Measurements from ENCODE around the gene NUDT14.

Gene NUDT14

GRCh38 chr14:105138551-105139111 lies 42.5 kb downstream of the NUDT14 start:
- Mint-ChIP-seq H3K27me3 (no peaks in the 10 kb centered on the region), H3K27ac (no peak overlapping the region), H3K4me3 (no peak overlapping the region), H3K4me1 (no peaks in the 10 kb centered on the region), H3K36me3 (ENCODE audit: low read depth) (no peaks in the 10 kb centered on the region), H3K9me3 (peaks cover 4% of the 10 kb centered on the region)
- ATAC-seq: no peak
- DNase-seq: no peak

- Mint-ChIP-seq H3K4me1 (no peaks in the 10 kb centered on the region), H3K4me3 (no peak overlapping the region), H3K27ac (no peak overlapping the region), H3K9me3 (peaks cover 8% of the 10 kb centered on the region), H3K27me3 (peaks cover 3% of the 10 kb centered on the region), H3K36me3 (ENCODE audit: low read depth) (no peaks in the 10 kb centered on the region)
- ATAC-seq (no peak), DNase-seq (no peak)
Observed at GRCh38 chr14:105138021-105138541, 43.0 kb downstream of the NUDT14 start.

- ATAC-seq: no peak
- Mint-ChIP-seq H3K36me3 (ENCODE audit: low read depth) (no peaks in the 10 kb centered on the region), H3K4me1 (no peaks in the 10 kb centered on the region), H3K4me3 (no peak overlapping the region), H3K9me3 (peaks cover 12% of the 10 kb centered on the region), H3K27me3 (peaks cover 3% of the 10 kb centered on the region), H3K27ac (no peak overlapping the region)
- DNase-seq: no peak
Observed at GRCh38 chr14:105137481-105138020, 43.6 kb downstream of the NUDT14 start.

- Mint-ChIP-seq H3K4me1 (no peaks in the 10 kb centered on the region), H3K27ac (no peak overlapping the region), H3K36me3 (ENCODE audit: low read depth) (no peaks in the 10 kb centered on the region), H3K9me3 (peaks cover 12% of the 10 kb centered on the region), H3K27me3 (peaks cover 3% of the 10 kb centered on the region), H3K4me3 (no peak overlapping the region)
- ATAC-seq (no peak), DNase-seq (no peak)
Observed at GRCh38 chr14:105136401-105137322, 44.5 kb downstream of the NUDT14 start.

- ATAC-seq (no peak), DNase-seq (no peak)
- H3K27me3 Mint-ChIP-seq: peaks cover 3% of the 10 kb centered on the region
- H3K4me1 Mint-ChIP-seq: no peaks in the 10 kb centered on the region
- no peak overlapping the region for H3K4me3 Mint-ChIP-seq
- H3K36me3 Mint-ChIP-seq (ENCODE audit: low read depth): no peaks in the 10 kb centered on the region
- H3K9me3 Mint-ChIP-seq: peaks cover 12% of the 10 kb centered on the region
- no peak overlapping the region for H3K27ac Mint-ChIP-seq
Observed at GRCh38 chr14:105135700-105136395, 45.3 kb downstream of the NUDT14 start.

- H3K4me1 Mint-ChIP-seq: no peaks in the 10 kb centered on the region
- no peaks in the 10 kb centered on the region for H3K36me3 Mint-ChIP-seq (ENCODE audit: low read depth)
- DNase-seq: no peak
- no peak for ATAC-seq
- peaks cover 8% of the 10 kb centered on the region for H3K9me3 Mint-ChIP-seq
- H3K27me3 Mint-ChIP-seq: peaks cover 8% of the 10 kb centered on the region
- H3K4me3 Mint-ChIP-seq: no peak overlapping the region
- no peak overlapping the region for H3K27ac Mint-ChIP-seq
Observed at GRCh38 chr14:105132921-105133654, 48.0 kb downstream of the NUDT14 start.

GRCh38 chr14:105131241-105131640 lies 49.9 kb downstream of the NUDT14 start:
- peaks cover 8% of the 10 kb centered on the region for H3K9me3 Mint-ChIP-seq
- no peak overlapping the region for H3K4me3 Mint-ChIP-seq
- no peaks in the 10 kb centered on the region for H3K4me1 Mint-ChIP-seq
- DNase-seq (no peak), ATAC-seq (no peak)
- H3K27ac Mint-ChIP-seq: no peak overlapping the region
- H3K36me3 Mint-ChIP-seq (ENCODE audit: low read depth): no peaks in the 10 kb centered on the region
- H3K27me3 Mint-ChIP-seq: peaks cover 20% of the 10 kb centered on the region

GRCh38 chr14:105128059-105128458 lies 53.1 kb downstream of the NUDT14 start:
- Mint-ChIP-seq H3K27ac (no peak overlapping the region), H3K9me3 (peaks cover 4% of the 10 kb centered on the region)

GRCh38 chr14:105126981-105127329 lies 54.2 kb downstream of the NUDT14 start:
- ATAC-seq: no peak
- no peak overlapping the region for H3K4me3 Mint-ChIP-seq

More at GRCh38 chr14:105128059-105128458, 53.1 kb downstream of the NUDT14 start:
- no peak for ATAC-seq
- no peak overlapping the region for H3K4me3 Mint-ChIP-seq
- no peak for DNase-seq
- H3K36me3 Mint-ChIP-seq (ENCODE audit: low read depth): no peaks in the 10 kb centered on the region
- H3K4me1 Mint-ChIP-seq: peaks cover 2% of the 10 kb centered on the region
- H3K27me3 Mint-ChIP-seq: peaks cover 27% of the 10 kb centered on the region

GRCh38 chr14:105126126-105126980 lies 54.8 kb downstream of the NUDT14 start:
- Mint-ChIP-seq H3K27ac (no peak overlapping the region), H3K9me3 (peaks cover 5% of the 10 kb centered on the region), H3K27me3 (peaks cover 27% of the 10 kb centered on the region), H3K36me3 (ENCODE audit: low read depth) (no peaks in the 10 kb centered on the region), H3K4me1 (peaks cover 2% of the 10 kb centered on the region), H3K4me3 (no peak overlapping the region)
- DNase-seq (no peak), ATAC-seq (no peak)

More at GRCh38 chr14:105126981-105127329, 54.2 kb downstream of the NUDT14 start:
- Mint-ChIP-seq H3K27ac (no peak overlapping the region), H3K9me3 (peaks cover 4% of the 10 kb centered on the region), H3K4me1 (peaks cover 2% of the 10 kb centered on the region), H3K36me3 (ENCODE audit: low read depth) (no peaks in the 10 kb centered on the region), H3K27me3 (peaks cover 27% of the 10 kb centered on the region)
- no peak for DNase-seq

GRCh38 chr14:105124823-105125222 lies 56.3 kb downstream of the NUDT14 start:
- Mint-ChIP-seq H3K4me3 (no peak overlapping the region), H3K9me3 (peaks cover 5% of the 10 kb centered on the region), H3K36me3 (ENCODE audit: low read depth) (no peaks in the 10 kb centered on the region), H3K27me3 (peaks cover 27% of the 10 kb centered on the region), H3K27ac (no peak overlapping the region), H3K4me1 (peaks cover 2% of the 10 kb centered on the region)
- DNase-seq: no peak
- no peak for ATAC-seq

GRCh38 chr14:105123981-105124765 lies 56.9 kb downstream of the NUDT14 start:
- Mint-ChIP-seq H3K27me3 (peaks cover 27% of the 10 kb centered on the region), H3K4me1 (peaks cover 2% of the 10 kb centered on the region), H3K9me3 (peaks cover 5% of the 10 kb centered on the region), H3K27ac (no peak overlapping the region), H3K4me3 (no peak overlapping the region), H3K36me3 (ENCODE audit: low read depth) (no peaks in the 10 kb centered on the region)
- ATAC-seq (no peak), DNase-seq (no peak)

Data from activated naive CD8-positive, alpha-beta T cell treated with anti-CD3 and anti-CD28 coated beads, Interleukin-2, amount 50 U/mL, for 24 hours (primary cell).